ENCODE data around the gene DOCK10. TPM values are rescaled to one million over a fixed set of nuclear protein-coding genes. Genes with fewer than 3 reads are reported as not detected.

Gene DOCK10
- total RNA-seq, 1 experiment from 2014 or later, result 28.9 TPM

- Histone ChIP-seq H3K27ac (no peak overlapping the region), H4K20me1 (ENCODE audit: insufficient read depth) (no peaks in the 10 kb centered on the region), H3K9me3 (ENCODE audit: insufficient read depth, low read depth) (no peaks in the 10 kb centered on the region), H2AFZ (no peak overlapping the region), H3K4me2 (no peak overlapping the region), H3K4me1 (replicated peaks; ENCODE audit: insufficient read depth) (no peaks in the 10 kb centered on the region), H3K9me2 (ENCODE audit: insufficient read depth) (no peaks in the 10 kb centered on the region; the same call in 1 of the 2 replicates), H3K4me3 (no peak overlapping the region), H3K27me3 (ENCODE audit: insufficient read depth, low read depth) (no peaks in the 10 kb centered on the region), H3K79me2 (ENCODE audit: low read depth) (no peaks in the 10 kb centered on the region), H3F3A (ENCODE audit: insufficient read depth, low read depth) (no peaks in the 10 kb centered on the region), H3K36me3 (ENCODE audit: low read depth) (no peaks in the 10 kb centered on the region)
- CTCF ChIA-PET, result no interaction called here
- no peak for DNase-seq
- BruUV-seq (replicated peaks), result no TSS peak
- POLR2A ChIA-PET (ENCODE audit: unreplicated experiment), result no interaction called here
- TF ChIP-seq EZH2 (IDR thresholded peaks at IDR 0.05; ENCODE audit: low read depth) (no peak), CTCF (conservative IDR thresholded peaks at IDR 0.05) (no peak)
- intact Hi-C loops (cut with micrococcal nuclease; ENCODE audit: unreplicated experiment), result no loop called here
Observed at GRCh38 chr2:224850081-224850480, 192.2 kb downstream of the DOCK10 start.

GRCh38 chr2:224849264-224849663, 193.0 kb downstream of the DOCK10 start:
- intact Hi-C loops (cut with micrococcal nuclease; ENCODE audit: unreplicated experiment), result no loop called here

GRCh38 chr2:224847961-224848850, 194.1 kb downstream of the DOCK10 start:
- peak in 1 of 2 experiments; percentile 50 for DNase-seq
- Histone ChIP-seq H3K4me1 (replicated peaks; ENCODE audit: insufficient read depth) (no peaks in the 10 kb centered on the region), H4K20me1 (ENCODE audit: insufficient read depth) (no peaks in the 10 kb centered on the region), H2AFZ (no peak overlapping the region), H3F3A (ENCODE audit: insufficient read depth, low read depth) (no peaks in the 10 kb centered on the region), H3K9me2 (ENCODE audit: insufficient read depth) (no peaks in the 10 kb centered on the region), H3K9me3 (ENCODE audit: insufficient read depth, low read depth) (no peaks in the 10 kb centered on the region), H3K79me2 (ENCODE audit: low read depth) (no peaks in the 10 kb centered on the region), H3K4me3 (no peak overlapping the region), H3K27ac (no peak overlapping the region), H3K27me3 (ENCODE audit: insufficient read depth, low read depth) (no peaks in the 10 kb centered on the region), H3K4me2 (no peak overlapping the region), H3K36me3 (ENCODE audit: low read depth) (no peaks in the 10 kb centered on the region)
- TF ChIP-seq EZH2 (IDR thresholded peaks at IDR 0.05; ENCODE audit: low read depth) (no peak), CTCF (conservative IDR thresholded peaks at IDR 0.05) (no peak)
- ChIA-PET CTCF (no interaction called here), POLR2A (ENCODE audit: unreplicated experiment) (no interaction called here)
- no TSS peak for BruUV-seq (replicated peaks)
- intact Hi-C loops (cut with micrococcal nuclease; ENCODE audit: unreplicated experiment), result no loop called here

More at GRCh38 chr2:224849264-224849663, 193.0 kb downstream of the DOCK10 start:
- H4K20me1 ChIP-seq (ENCODE audit: insufficient read depth), result no peaks in the 10 kb centered on the region
- H3K79me2 ChIP-seq (ENCODE audit: low read depth), result no peaks in the 10 kb centered on the region
- no peaks in the 10 kb centered on the region for H3F3A ChIP-seq (ENCODE audit: insufficient read depth, low read depth)
- H3K27me3 ChIP-seq (ENCODE audit: insufficient read depth, low read depth), result no peaks in the 10 kb centered on the region
- H3K36me3 ChIP-seq (ENCODE audit: low read depth), result no peaks in the 10 kb centered on the region
- ChIA-PET CTCF (no interaction called here), POLR2A (ENCODE audit: unreplicated experiment) (no interaction called here)
- DNase-seq, result no peak
- TF ChIP-seq EZH2 (IDR thresholded peaks at IDR 0.05; ENCODE audit: low read depth) (no peak), CTCF (conservative IDR thresholded peaks at IDR 0.05) (peak; percentile 15; the same call in 1 of the 2 replicates)
- H3K4me1 ChIP-seq (replicated peaks; ENCODE audit: insufficient read depth), result no peaks in the 10 kb centered on the region
- no peak overlapping the region for H3K4me2 ChIP-seq
- no peak overlapping the region for H3K4me3 ChIP-seq
- H2AFZ ChIP-seq, result no peak overlapping the region
- no peaks in the 10 kb centered on the region for H3K9me3 ChIP-seq (ENCODE audit: insufficient read depth, low read depth)
- no TSS peak for BruUV-seq (replicated peaks)
- H3K9me2 ChIP-seq (ENCODE audit: insufficient read depth), result no peaks in the 10 kb centered on the region; the same call in 1 of the 2 replicates
- no peak overlapping the region for H3K27ac ChIP-seq

Measured in PC-9 (cell line).